H1 (cell line): ENCODE results near the gene SIK1. TPM values are rescaled to one million over a fixed set of nuclear protein-coding genes. Genes with fewer than 3 reads are reported as not detected.

Source experiments
- CHD1 ChIP-seq: IDR thresholded peaks from 2 replicates; pipeline ENCODE4 v1.6.1; 2012; ENCODE audit warnings: low read depth, low read length, improper control_type of control experiment
- CHD7 ChIP-seq: fragments of 300-600 bp; sonication (generic); IDR thresholded peaks from 2 replicates; pipeline ENCODE4 v1.7.1; 2012; ENCODE audit warnings: low read length, moderate library complexity, mild to moderate bottlenecking, inconsistent platforms; ENCODE audit not compliant: insufficient replicate concordance
- EP300 ChIP-seq, 2 experiments: IDR thresholded peaks; 1 replicate in 1 of 2; 2 replicates in 1 of 2; pipeline ENCODE4 v1.6.1; 2011 to 2012; ENCODE audit warnings: low read depth in 2 of 2, low read length in 2 of 2, mild to moderate bottlenecking in 2 of 2, borderline replicate concordance in 1 of 2, inconsistent platforms in 1 of 2, moderate library complexity in 1 of 2
- KDM5A ChIP-seq: fragments of 200-600 bp; IDR thresholded peaks from 2 replicates; pipeline ENCODE4 v1.7.1; 2012; ENCODE audit warnings: mild to moderate bottlenecking, low read length, inconsistent platforms, mixed read lengths
- SAP30 ChIP-seq: fragments of 300-600 bp; sonication (generic); IDR thresholded peaks from 2 replicates; pipeline ENCODE4 v1.7.1; 2012; ENCODE audit warnings: low read length, moderate library complexity, mild to moderate bottlenecking, inconsistent platforms; ENCODE audit not compliant: insufficient read depth, insufficient replicate concordance
- SUZ12 ChIP-seq: fragments of 200-600 bp; sonication (generic); IDR thresholded peaks from 2 replicates; pipeline ENCODE4 v1.6.1; 2012; ENCODE audit warnings: mild to moderate bottlenecking, inconsistent platforms, low read length, moderate library complexity, mixed read lengths
- TAF1 ChIP-seq: IDR thresholded peaks from 2 replicates; pipeline ENCODE4 v1.6.1; 2011; ENCODE audit warnings: mild to moderate bottlenecking, low read depth, low read length
- polyA plus RNA-seq, 7 experiments: library from polyadenylated mRNA; depleted of rRNA in 3 of 7; stranded (reverse) in 5 of 7; unstranded in 2 of 7; fragments of >200 nt in 5 of 7; fragments of 200-250 nt in 2 of 7; gene quantifications; 1 replicate in 5 of 7; 2 replicates in 1 of 7; 4 replicates in 1 of 7; pipeline versions ENCODE4 v1.2.1 to v1.2.3, GENCODE V29; 2011 to 2013; ENCODE audit warnings: missing spikeins in 2 of 7, mixed read lengths in 2 of 7
- total RNA-seq: library from RNA; stranded (reverse); fragmentation: NEBNext Ultra II Directional; extraction: Animal tissue kit (Norgen Biotek cat#: 25700); gene quantifications from 2 replicates; pipeline ENCODE4 v1.2.1, GENCODE V29; 2021
- TF ChIP-seq, protein P1 (sequence below): IDR thresholded peaks from 2 replicates; pipeline ENCODE4 v1.6.1; 2012; ENCODE audit warnings: inconsistent platforms

Gene SIK1
- total and polyA plus RNA-seq, 2 of the 8 experiments (the other 6 are each of a cell fraction or from before 2014, with no cell fraction given), result 1.5 to 6.7 TPM

- TF ChIP-seq CHD7 (no peak), EP300 (IDR thresholded peaks at IDR 0.05; ENCODE audit: borderline replicate concordance in 1 of 2, low read depth in 2 of 2, low read length in 2 of 2) (no peak), SUZ12 (no peak), SAP30 (no peak), TAF1 (no peak), CHD1 (no peak), KDM5A (no peak)
- TF ChIP-seq, protein P1, sequence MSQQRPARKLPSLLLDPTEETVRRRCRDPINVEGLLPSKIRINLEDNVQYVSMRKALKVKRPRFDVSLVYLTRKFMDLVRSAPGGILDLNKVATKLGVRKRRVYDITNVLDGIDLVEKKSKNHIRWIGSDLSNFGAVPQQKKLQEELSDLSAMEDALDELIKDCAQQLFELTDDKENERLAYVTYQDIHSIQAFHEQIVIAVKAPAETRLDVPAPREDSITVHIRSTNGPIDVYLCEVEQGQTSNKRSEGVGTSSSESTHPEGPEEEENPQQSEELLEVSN, result no peak
Observed at GRCh38 chr21:43370888-43371570, 55.9 kb downstream of the SIK1 start (continued).
